Neural progenitor cell (in vitro differentiated cells): ENCODE data around the gene ELFN1. TPM values are rescaled to one million over a fixed set of nuclear protein-coding genes. Genes with fewer than 3 reads are reported as not detected.

Source experiments
- DNase-seq: peaks from one replicate; pipeline ENCODE4 v3.0.0-alpha.2; 2016; ENCODE audit warnings: low spot score
- H2AFZ ChIP-seq: fragments of 200-600 bp; sonication (generic); replicated peaks from 2 replicates; pipeline ENCODE4 v1.6.1; 2016; ENCODE audit warnings: antibody characterized with exemption
- H3F3A ChIP-seq: fragments of 200-600 bp; sonication (generic); 2 replicates; pipeline ENCODE4 v1.6.1; 2016; ENCODE audit warnings: antibody characterized with exemption, low read depth
- H3K27ac ChIP-seq: fragments of 200-600 bp; sonication (generic); 2 replicates; pipeline ENCODE4 v1.5.1; 2016; ENCODE audit warnings: mild to moderate bottlenecking
- H3K27me3 ChIP-seq: fragments of 200-600 bp; sonication (generic); 2 replicates; pipeline ENCODE4 v1.6.1; 2016; ENCODE audit warnings: mild to moderate bottlenecking, moderate library complexity
- H3K36me3 ChIP-seq: fragments of 200-600 bp; sonication (generic); 2 replicates; pipeline ENCODE4 v1.5.1; 2016
- H3K4me1 ChIP-seq: fragments of 200-600 bp; sonication (generic); 2 replicates; pipeline ENCODE4 v1.6.1; 2016; ENCODE audit warnings: mixed run types
- H3K4me2 ChIP-seq: fragments of 200-600 bp; sonication (generic); 2 replicates; pipeline ENCODE4 v1.6.1; 2016
- H3K4me3 ChIP-seq: fragments of 200-600 bp; sonication (generic); 2 replicates; pipeline ENCODE4 v1.5.1; 2016
- H3K79me2 ChIP-seq: fragments of 200-600 bp; sonication (generic); 2 replicates; pipeline ENCODE4 v1.6.1; 2016; ENCODE audit warnings: low read depth
- H3K9ac ChIP-seq: fragments of 200-600 bp; sonication (generic); 2 replicates; pipeline ENCODE4 v1.6.1; 2016
- H3K9me3 ChIP-seq: fragments of 200-600 bp; sonication (generic); 2 replicates; pipeline ENCODE4 v1.5.1; 2016; ENCODE audit warnings: low read depth
- H4K20me1 ChIP-seq: fragments of 200-600 bp; sonication (generic); 2 replicates; pipeline ENCODE4 v1.6.1; 2016; ENCODE audit warnings: low read depth
- H3K27ac Mint-ChIP-seq: 3 replicates; pipeline ENCODE4 v1.8.0; 2021; ENCODE audit warnings: mixed read lengths
- H3K27me3 Mint-ChIP-seq: 2 replicates; pipeline ENCODE4 v1.8.0; 2022; ENCODE audit warnings: low read depth, mild to moderate bottlenecking, inconsistent platforms, moderate library complexity, mixed read lengths; ENCODE audit not compliant: insufficient read depth
- H3K36me3 Mint-ChIP-seq: 3 replicates; pipeline ENCODE4 v1.8.0; 2021; ENCODE audit warnings: mixed read lengths
- H3K4me1 Mint-ChIP-seq: 3 replicates; pipeline ENCODE4 v1.8.0; 2021; ENCODE audit warnings: mixed read lengths
- H3K4me3 Mint-ChIP-seq: 3 replicates; pipeline ENCODE4 v1.8.0; 2021; ENCODE audit warnings: mild to moderate bottlenecking, moderate library complexity, mixed read lengths
- H3K9me3 Mint-ChIP-seq: 3 replicates; pipeline ENCODE4 v1.8.0; 2020; ENCODE audit warnings: mixed read lengths
- CTCF ChIP-seq: fragments of 200-600 bp; sonication (generic); IDR thresholded peaks from 2 replicates; pipeline ENCODE4 v1.5.1; 2017; ENCODE audit warnings: antibody characterized with exemption, mild to moderate bottlenecking
- EZH2 ChIP-seq: fragments of 200-600 bp; sonication (generic); IDR thresholded peaks from 2 replicates; pipeline ENCODE4 v1.6.1; 2017; ENCODE audit warnings: antibody characterized with exemption, mild to moderate bottlenecking, moderate library complexity
- EZH2phosphoT487 ChIP-seq: fragments of 200-600 bp; sonication (generic); IDR thresholded peaks from 2 replicates; pipeline ENCODE4 v1.6.1; 2017; ENCODE audit warnings: antibody characterized with exemption
- total RNA-seq: library from RNA; depleted of rRNA; stranded (reverse); fragments of >200 nt; gene quantifications from 2 replicates; pipeline ENCODE4 v1.2.3, GENCODE V29; 2015; ENCODE audit warnings: low replicate concordance

The ELFN1 gene
- total RNA-seq, 1 donor from 2014 or later: 2.2 TPM

DNA sequence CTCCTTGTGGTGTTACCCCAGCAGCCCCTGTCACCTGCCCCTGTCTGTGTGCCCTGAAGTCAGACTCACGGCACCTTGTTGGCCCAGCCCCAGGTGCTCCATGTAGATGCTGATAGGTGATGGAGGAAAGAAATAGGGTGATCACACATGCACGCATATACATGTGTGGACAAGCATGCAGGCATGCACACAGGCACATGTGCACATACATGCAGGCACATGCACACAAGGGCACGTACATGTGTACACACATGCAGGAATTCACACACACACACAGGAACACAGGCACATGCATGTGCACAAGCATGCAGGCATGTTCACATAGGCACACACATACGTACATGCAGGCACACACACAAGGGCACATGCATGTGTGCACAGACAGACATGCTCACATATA lies 16.6 kb upstream of the ELFN1 start:
- Mint-ChIP-seq H3K27ac (no peak overlapping the region), H3K4me3 (peak overlapping the region; percentile 35), H3K36me3 (no peaks in the 10 kb centered on the region), H3K27me3 (peaks cover 8% of the 10 kb centered on the region), H3K4me1 (peaks cover 14% of the 10 kb centered on the region), H3K9me3 (peaks cover 3% of the 10 kb centered on the region)
- Histone ChIP-seq H3K27me3 (peaks cover 4% of the 10 kb centered on the region), H3K27ac (no peak overlapping the region), H3K79me2 (no peaks in the 10 kb centered on the region), H3K4me3 (no peak overlapping the region), H3K9ac (no peak overlapping the region), H3K9me3 (no peaks in the 10 kb centered on the region), H2AFZ (no peak overlapping the region), H3F3A (no peaks in the 10 kb centered on the region), H3K4me2 (no peak overlapping the region), H3K4me1 (no peaks in the 10 kb centered on the region), H3K36me3 (no peaks in the 10 kb centered on the region), H4K20me1 (no peaks in the 10 kb centered on the region)
- no peak for TF ChIP-seq EZH2phosphoT487
- TF ChIP-seq CTCF: no peak
- no peak for TF ChIP-seq EZH2
- no peak for DNase-seq

GRCh38 chr7:1654111-1654510 lies 16.0 kb upstream of the ELFN1 start:
- no peaks in the 10 kb centered on the region for H3K9me3 ChIP-seq
- DNase-seq: no peak
- H2AFZ ChIP-seq: no peak overlapping the region
- H3F3A ChIP-seq: no peaks in the 10 kb centered on the region
- H4K20me1 ChIP-seq: no peaks in the 10 kb centered on the region
- H3K4me2 ChIP-seq: no peak overlapping the region
- Mint-ChIP-seq H3K9me3 (peaks cover 3% of the 10 kb centered on the region), H3K4me3 (no peak overlapping the region), H3K27ac (no peak overlapping the region), H3K27me3 (peaks cover 7% of the 10 kb centered on the region), H3K4me1 (peaks cover 8% of the 10 kb centered on the region), H3K36me3 (no peaks in the 10 kb centered on the region)
- H3K36me3 ChIP-seq: no peaks in the 10 kb centered on the region
- H3K9ac ChIP-seq: no peak overlapping the region
- H3K27ac ChIP-seq: no peak overlapping the region
- no peaks in the 10 kb centered on the region for H3K79me2 ChIP-seq
- no peak overlapping the region for H3K4me3 ChIP-seq
- no peaks in the 10 kb centered on the region for H3K4me1 ChIP-seq
- no peak for TF ChIP-seq EZH2phosphoT487
- no peak for TF ChIP-seq CTCF
- TF ChIP-seq EZH2: no peak
- peaks cover 4% of the 10 kb centered on the region for H3K27me3 ChIP-seq

DNA sequence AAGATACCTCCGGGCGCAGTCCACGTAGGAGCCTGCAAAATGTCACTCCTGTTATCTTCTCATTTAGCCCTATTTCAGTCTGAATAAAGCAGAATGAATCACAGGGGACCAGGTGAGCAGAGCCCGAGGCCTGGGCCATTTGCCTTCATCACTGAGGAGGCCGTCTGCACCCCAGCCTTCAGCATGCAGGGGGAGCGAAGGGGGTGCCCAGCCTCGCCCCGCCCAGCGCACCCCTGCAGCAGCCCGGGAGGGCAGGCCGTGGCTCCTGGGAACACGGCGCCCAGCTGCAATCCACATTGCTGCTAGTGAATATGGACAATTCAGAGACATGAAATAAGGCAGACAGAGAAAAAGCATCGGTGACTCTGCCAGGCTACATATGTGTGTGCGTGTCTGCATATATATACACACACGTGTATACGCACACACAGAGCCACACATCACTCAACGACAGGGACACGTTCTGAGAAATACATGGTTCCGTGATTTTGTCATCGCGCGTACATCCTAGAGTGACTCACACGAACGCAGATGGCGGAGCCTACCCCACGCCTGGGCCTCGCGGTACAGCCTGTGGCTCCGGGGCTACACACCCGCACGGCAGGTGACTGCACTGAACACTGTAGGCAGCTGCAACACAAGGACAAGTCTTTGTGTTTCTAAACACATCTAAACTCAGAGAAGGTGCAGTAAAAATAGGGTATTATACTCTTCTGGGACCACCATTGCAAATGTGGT lies 15.2 kb upstream of the ELFN1 start:
- Mint-ChIP-seq H3K36me3 (no peaks in the 10 kb centered on the region), H3K4me1 (peaks cover 5% of the 10 kb centered on the region), H3K27me3 (peaks cover 5% of the 10 kb centered on the region), H3K27ac (no peak overlapping the region), H3K4me3 (no peak overlapping the region), H3K9me3 (peaks cover 3% of the 10 kb centered on the region)
- Histone ChIP-seq H3K27ac (no peak overlapping the region), H3K4me2 (no peak overlapping the region), H3K4me1 (no peaks in the 10 kb centered on the region), H2AFZ (no peak overlapping the region), H3K4me3 (no peak overlapping the region), H4K20me1 (no peaks in the 10 kb centered on the region), H3K9me3 (no peaks in the 10 kb centered on the region), H3K36me3 (no peaks in the 10 kb centered on the region), H3K27me3 (peaks cover 4% of the 10 kb centered on the region), H3F3A (no peaks in the 10 kb centered on the region), H3K79me2 (no peaks in the 10 kb centered on the region), H3K9ac (no peak overlapping the region)
- TF ChIP-seq EZH2: no peak
- TF ChIP-seq EZH2phosphoT487: no peak
- TF ChIP-seq CTCF: no peak
- DNase-seq: no peak
